ENCODE results near the gene EMILIN1. TPM values are rescaled to one million over a fixed set of nuclear protein-coding genes. Genes with fewer than 3 reads are reported as not detected.

EMILIN1 gene
- total RNA-seq, 1 experiment from 2014 or later = 1.2 TPM

DNA sequence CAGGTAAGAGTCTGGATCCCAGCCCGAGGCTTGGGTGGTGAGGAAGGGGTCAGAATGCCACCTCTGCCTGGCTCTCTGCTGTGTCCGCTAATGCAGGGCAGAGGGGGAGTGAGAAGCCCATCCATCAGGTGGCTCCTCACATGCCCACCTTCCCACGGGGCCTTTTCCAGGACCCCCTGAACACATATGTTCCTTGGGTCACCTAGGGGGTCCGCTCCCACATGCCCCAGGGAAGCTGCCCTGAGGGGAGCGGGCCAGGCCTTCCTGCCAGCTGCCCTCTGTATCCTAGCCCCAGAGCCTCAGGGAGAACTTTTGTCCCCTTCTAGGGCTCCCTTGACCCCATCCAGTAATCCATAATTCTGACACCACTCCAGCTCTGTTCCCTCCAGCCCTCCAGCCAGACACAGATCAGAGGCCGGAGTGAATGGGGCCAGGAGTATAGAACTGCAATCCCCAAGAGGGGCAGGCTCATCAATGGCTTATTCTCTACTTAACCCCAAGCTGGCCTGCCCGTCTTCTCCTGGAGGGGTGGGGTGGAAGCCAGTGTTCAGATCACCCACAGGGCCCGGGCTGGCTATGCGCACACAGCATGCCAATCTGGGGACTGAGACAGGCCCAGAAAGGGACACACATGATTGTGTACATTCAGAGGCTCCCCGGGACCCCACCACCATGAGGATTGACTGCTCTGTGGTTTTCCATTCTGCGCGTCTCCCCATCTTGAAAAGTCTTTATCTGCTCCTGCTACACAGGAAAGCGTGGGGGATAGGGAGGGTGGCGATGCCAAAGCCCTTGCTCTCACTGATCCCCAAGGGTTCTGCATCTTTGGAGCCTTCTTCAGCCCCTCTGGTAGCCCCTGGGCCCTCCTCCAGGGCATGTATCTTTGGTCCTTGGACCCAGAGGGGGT is 1.1 kb downstream of the EMILIN1 start:
- H4K91ac ChIP-seq (ENCODE audit: insufficient read length, low read depth, low read length) = no peak overlapping the region
- WGBS (ENCODE audit: extremely low coverage, insufficient read length, low lambda C conversion rate) = no CpG with 5 or more reads among the region's 14 CpGs
- no peaks in the 10 kb centered on the region for H3K9me3 ChIP-seq (ENCODE audit: control insufficient read depth, low read depth, low read length)
- no peaks in the 10 kb centered on the region for H3K27me3 ChIP-seq (ENCODE audit: insufficient read depth, low read length)
- H3K79me2 ChIP-seq (ENCODE audit: insufficient read depth, low read length) = no peaks in the 10 kb centered on the region
- H2BK120ac ChIP-seq (ENCODE audit: low read depth, low read length, poor library complexity, severe bottlenecking) = no peak overlapping the region
- no peaks in the 10 kb centered on the region for H3K23me2 ChIP-seq (ENCODE audit: insufficient read length, low read depth, low read length, poor library complexity, severe bottlenecking)
- H2BK5ac ChIP-seq (ENCODE audit: insufficient read length, low read length) = no peak overlapping the region
- TF ChIP-seq, protein P1, sequence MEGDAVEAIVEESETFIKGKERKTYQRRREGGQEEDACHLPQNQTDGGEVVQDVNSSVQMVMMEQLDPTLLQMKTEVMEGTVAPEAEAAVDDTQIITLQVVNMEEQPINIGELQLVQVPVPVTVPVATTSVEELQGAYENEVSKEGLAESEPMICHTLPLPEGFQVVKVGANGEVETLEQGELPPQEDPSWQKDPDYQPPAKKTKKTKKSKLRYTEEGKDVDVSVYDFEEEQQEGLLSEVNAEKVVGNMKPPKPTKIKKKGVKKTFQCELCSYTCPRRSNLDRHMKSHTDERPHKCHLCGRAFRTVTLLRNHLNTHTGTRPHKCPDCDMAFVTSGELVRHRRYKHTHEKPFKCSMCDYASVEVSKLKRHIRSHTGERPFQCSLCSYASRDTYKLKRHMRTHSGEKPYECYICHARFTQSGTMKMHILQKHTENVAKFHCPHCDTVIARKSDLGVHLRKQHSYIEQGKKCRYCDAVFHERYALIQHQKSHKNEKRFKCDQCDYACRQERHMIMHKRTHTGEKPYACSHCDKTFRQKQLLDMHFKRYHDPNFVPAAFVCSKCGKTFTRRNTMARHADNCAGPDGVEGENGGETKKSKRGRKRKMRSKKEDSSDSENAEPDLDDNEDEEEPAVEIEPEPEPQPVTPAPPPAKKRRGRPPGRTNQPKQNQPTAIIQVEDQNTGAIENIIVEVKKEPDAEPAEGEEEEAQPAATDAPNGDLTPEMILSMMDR (conservative IDR thresholded peaks at IDR 0.05) = no peak
- H3K4ac ChIP-seq (ENCODE audit: low read depth, low read length) = no peak overlapping the region
- no peak overlapping the region for H3K4me2 ChIP-seq (ENCODE audit: insufficient read depth, insufficient read length, low read length)
- H3T11ph ChIP-seq (ENCODE audit: low read length) = no peak overlapping the region
- no peaks in the 10 kb centered on the region for H4K20me1 ChIP-seq (ENCODE audit: control insufficient read depth, insufficient read depth, insufficient read length)
- peaks cover 18 to 40% of the 10 kb centered on the region in 2 experiments for H3K4me1 Mint-ChIP-seq
- no peak overlapping the region for H2AFZ ChIP-seq (ENCODE audit: low read length)
- H4K5ac ChIP-seq (ENCODE audit: insufficient read length, low read depth, low read length) = no peak overlapping the region
- DNase-seq = no peak
- no peak overlapping the region for H3K56ac ChIP-seq (ENCODE audit: insufficient read length, low read depth, low read length)
- no peaks in the 10 kb centered on the region for H3K9me3 Mint-ChIP-seq
- no peak overlapping the region for H4K8ac ChIP-seq (replicated peaks; ENCODE audit: insufficient read length, low read depth, low read length)
- H2BK15ac ChIP-seq (ENCODE audit: low read depth, low read length) = no peak overlapping the region
- peaks cover 19% of the 10 kb centered on the region for H3K27me3 Mint-ChIP-seq (ENCODE audit: low read depth)
- no peak overlapping the region for H2AK5ac ChIP-seq (ENCODE audit: insufficient read length, low read length)
- no peak overlapping the region for H3K18ac ChIP-seq (ENCODE audit: insufficient read length, low read depth, low read length)
- no peak overlapping the region for H3K27ac ChIP-seq (ENCODE audit: insufficient read length, low read depth, low read length)
- H3K4me3 Mint-ChIP-seq = no peak overlapping the region
- H3K27ac Mint-ChIP-seq = no peak overlapping the region; a peak in 1 of 7 replicates
- H3K4me1 ChIP-seq (ENCODE audit: insufficient read depth, low read length) = no peaks in the 10 kb centered on the region
- no peaks in the 10 kb centered on the region for H3K36me3 Mint-ChIP-seq (ENCODE audit: insufficient read depth in 1 of 3, low read depth in 3 of 3)
- no peaks in the 10 kb centered on the region for H3K79me1 ChIP-seq (ENCODE audit: insufficient read depth, low read depth, low read length, poor library complexity, severe bottlenecking)
- no peak overlapping the region for H3K9ac ChIP-seq (ENCODE audit: extremely low read depth, insufficient read length, low read length)
- no peak overlapping the region for H3K23ac ChIP-seq (ENCODE audit: insufficient read length, low read depth, low read length)
- H2BK12ac ChIP-seq (ENCODE audit: insufficient read length, low read depth, low read length) = no peak overlapping the region
- no peak overlapping the region for H2BK20ac ChIP-seq (ENCODE audit: low read depth, low read length, poor library complexity, severe bottlenecking)
- H3K14ac ChIP-seq (ENCODE audit: insufficient read depth, low read length) = no peak overlapping the region

All from H9 (cell line).